HG03521 (cell line): ENCODE results near the gene CNTN6.
A peak's percentile ranks its signal among the peaks of the same experiment; 100 is the strongest.

Experiments
- ATAC-seq: cut with Tn5 transposase; IDR thresholded peaks from one replicate; pipeline ENCODE4 v1.9.1; 2021; ENCODE audit warnings: mild to moderate bottlenecking, moderate library complexity; ENCODE audit not compliant: unreplicated experiment

The CNTN6 gene

DNA sequence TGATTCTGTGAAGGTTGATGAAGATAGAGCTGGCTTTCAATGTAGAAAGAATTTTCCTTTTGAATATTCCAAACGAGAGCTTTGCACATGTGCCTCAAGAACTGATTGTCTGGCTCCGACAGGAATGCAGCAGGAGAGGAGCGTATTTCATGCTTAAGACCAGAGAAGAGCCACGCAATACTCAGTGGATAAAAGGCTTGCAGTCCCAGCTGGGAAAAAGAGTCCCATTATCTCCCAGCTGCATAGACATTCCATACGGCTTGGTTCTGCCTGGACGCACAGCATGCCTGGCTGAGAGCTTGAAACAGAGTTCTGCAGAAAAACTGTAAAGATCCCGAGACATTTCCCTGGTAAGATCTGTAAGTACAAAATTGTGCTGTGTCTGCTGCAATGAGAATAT, at the start of gene CNTN6:
Gene CNTN6 (plus strand): TSS at position 254 of the 400 bp plus-strand sequence. CDS start 54,985 bp downstream, outside the sequence.
- ATAC-seq: no peak

GRCh38 chr3:1048558-1048957, 44.3 kb upstream of the CNTN6 start:
- no peak for ATAC-seq

DNA sequence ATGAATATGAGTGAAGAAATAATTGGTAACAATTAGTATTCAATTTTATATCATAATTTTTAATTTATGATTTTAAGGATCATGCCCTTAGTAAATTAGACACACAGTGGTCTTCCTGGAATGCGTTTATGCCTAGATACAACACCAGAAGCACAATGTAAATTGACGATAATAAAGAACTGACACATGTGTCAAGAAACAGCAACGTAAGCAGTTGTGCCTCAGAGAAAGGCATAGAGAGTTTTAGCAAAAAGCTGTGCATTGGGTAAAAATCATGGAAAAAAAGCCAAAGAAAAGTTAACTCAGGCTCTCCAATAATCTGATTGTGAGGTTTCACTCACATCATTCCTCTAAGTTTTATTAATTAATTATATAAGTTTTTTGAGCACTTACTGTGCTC, 37.0 kb upstream of the CNTN6 start:
- no peak for ATAC-seq

GRCh38 chr3:1056744-1057143, 36.1 kb upstream of the CNTN6 start:
- no peak for ATAC-seq

DNA sequence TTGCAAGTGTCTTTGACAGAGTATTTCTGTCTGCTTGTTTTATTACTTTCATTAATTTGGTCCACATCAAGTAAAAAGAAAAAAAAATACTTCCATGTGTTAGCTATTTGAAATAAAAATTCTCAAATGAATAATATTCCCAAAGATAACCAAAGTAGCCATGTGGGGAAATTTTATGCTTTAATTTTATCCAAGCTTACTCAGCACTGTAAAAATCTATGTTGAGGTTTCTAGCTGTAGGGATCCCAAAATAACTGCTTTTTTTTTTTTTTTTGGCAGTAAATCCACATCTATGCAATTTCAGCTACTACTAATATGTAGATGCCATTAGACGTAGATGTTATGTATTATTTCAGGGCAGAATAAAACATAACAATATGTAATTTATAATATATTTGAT, 35.4 kb upstream of the CNTN6 start:
- ATAC-seq: no peak

GRCh38 chr3:1068985-1069384, 23.8 kb upstream of the CNTN6 start:
- no peak for ATAC-seq

DNA sequence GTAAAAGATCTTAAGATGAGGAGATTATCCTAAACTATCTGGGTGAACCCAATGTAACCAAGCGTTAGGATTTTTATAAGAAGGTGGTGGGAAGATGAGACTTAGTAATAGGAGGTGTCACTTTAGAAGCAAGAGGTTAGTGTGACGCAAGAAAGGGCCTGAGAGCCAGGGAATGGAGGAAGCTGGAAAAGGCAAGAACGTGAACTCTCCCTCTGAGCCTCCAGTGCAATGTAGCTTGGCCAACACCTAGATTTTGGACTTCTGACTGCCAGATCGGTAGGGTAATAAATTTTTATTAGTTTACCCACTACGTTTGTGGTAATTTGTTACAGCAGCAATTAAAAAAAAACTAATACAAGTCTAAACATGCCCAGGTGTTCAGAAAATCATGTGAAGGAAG, 20.8 kb upstream of the CNTN6 start:
- ATAC-seq: no peak

GRCh38 chr3:1079662-1080061, 13.2 kb upstream of the CNTN6 start:
- ATAC-seq: no peak

GRCh38 chr3:1082108-1082507, 10.7 kb upstream of the CNTN6 start:
- ATAC-seq: peak; percentile 45

GRCh38 chr3:1087066-1087560, 5.7 kb upstream of the CNTN6 start:
- ATAC-seq: no peak

- ATAC-seq: no peak
These were observed 4.3 kb upstream of the CNTN6 start for GRCh38 chr3:1088503-1088902.

- ATAC-seq: no peak
These were observed 1.5 kb upstream of the CNTN6 start for GRCh38 chr3:1091286-1091685.

DNA sequence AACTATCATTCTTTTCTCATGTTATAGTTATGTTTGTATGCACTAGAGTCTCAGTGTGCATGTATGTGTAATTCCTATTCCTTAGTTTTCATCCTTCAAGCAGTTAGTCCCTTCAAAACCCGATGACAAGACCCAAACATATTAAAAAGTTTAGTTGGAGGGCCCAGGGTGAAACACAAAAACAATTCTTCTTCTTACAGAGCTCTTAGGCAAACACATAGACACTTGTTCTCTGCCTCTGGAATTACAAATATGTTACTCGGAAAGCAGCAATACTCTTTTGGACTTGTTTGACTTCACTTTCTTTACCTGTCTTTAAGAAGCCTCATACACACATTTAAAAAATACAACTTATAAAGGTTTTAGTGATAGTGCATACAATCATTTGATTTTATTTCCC, 763 bp upstream of the CNTN6 start:
- no peak for ATAC-seq

- no peak for ATAC-seq
These were observed 393 bp downstream of the CNTN6 start for GRCh38 chr3:1093217-1093616.

DNA sequence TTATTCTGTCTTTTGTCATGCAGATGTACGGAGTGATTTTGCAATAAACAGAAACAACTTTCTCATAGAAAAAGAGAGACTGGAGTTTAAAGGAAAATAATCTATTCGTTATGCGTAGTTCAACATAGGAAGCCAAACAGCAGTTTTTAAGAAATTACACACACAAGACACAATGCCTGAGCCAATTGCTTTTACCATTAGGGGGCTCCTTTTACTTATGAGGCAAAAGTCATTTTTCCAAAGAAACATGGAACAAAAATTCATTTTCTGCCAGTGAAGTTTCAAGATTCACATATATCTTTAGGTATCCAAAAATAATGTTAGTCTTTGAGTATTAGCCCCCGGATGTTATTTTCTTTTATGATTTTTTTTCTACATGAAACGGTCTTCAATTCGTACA, 10.7 kb downstream of the CNTN6 start:
- no peak for ATAC-seq

GRCh38 chr3:1117843-1118473, 25.1 kb downstream of the CNTN6 start:
- no peak for ATAC-seq

GRCh38 chr3:1131166-1131565, 38.3 kb downstream of the CNTN6 start:
- ATAC-seq: no peak

GRCh38 chr3:1135194-1135593, 42.4 kb downstream of the CNTN6 start:
- no peak for ATAC-seq

DNA sequence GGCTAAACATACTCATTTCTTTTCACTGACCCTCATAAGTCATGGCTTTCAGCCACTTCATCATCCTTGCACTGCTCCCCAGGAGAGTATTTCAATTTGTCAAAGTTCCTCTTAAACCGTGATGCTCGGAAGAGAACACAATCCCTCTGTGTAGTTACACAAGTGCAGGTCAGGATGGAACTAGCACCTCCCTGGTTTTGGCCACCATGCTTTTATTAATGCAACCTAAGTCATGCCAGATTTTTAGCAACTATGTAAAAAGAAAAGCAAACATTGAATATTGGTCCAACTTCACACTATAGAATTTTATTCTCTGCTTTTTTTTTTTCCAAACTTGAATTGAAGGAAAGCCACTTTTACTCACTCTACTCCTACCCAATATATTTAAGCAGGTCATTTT, 45.2 kb downstream of the CNTN6 start:
- ATAC-seq: no peak

GRCh38 chr3:1139071-1139470, 46.2 kb downstream of the CNTN6 start:
- no peak for ATAC-seq

GRCh38 chr3:1147326-1147725, 54.5 kb downstream of the CNTN6 start:
- no peak for ATAC-seq

DNA sequence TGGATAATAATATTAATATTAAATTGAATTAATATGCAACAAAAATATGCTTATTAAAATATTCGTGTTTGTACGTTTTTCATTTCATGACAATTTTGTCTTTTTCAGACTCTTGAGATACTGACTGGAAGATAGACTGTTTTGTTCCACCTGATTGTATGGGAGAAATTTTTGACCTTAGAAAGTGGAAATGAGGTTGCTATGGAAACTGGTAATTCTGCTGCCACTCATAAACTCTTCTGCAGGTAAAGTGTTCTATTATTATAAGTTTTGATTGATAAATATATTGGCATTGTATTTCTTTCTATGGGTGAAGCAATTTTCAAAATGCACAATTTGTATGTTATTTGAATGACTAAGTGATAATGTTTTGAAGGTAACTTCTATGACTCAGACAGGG, 55.0 kb downstream of the CNTN6 start:
- ATAC-seq: no peak

- ATAC-seq: no peak
These were observed 71.3 kb downstream of the CNTN6 start for GRCh38 chr3:1164101-1164500.
